Skin of body (tissue), 2 donors: ENCODE data around the gene SPATA31C2. TPM values are rescaled to one million over a fixed set of nuclear protein-coding genes. Genes with fewer than 3 reads are reported as not detected.
"Not testable (repeated sequence)": the region's sequence is repeated elsewhere in the genome, so short reads cannot be mapped to it uniquely, and the experiment has no call there.

Source experiments
- DNase-seq: peaks from one replicate; lab custom pipeline; 2025; lab: John Stamatoyannopoulos, UW
- total RNA-seq: library from RNA; depleted of rRNA; stranded (reverse); fragments of >200 nt; gene quantifications from one replicate; pipeline ENCODE4 v1.2.3, GENCODE V29; 2014

The SPATA31C2 gene
- not detected for total RNA-seq

- DNase-seq: not testable (repeated sequence)
Observed at GRCh38 chr9:88138375-88138774, at the start of gene SPATA31C2. SPATA31C2 (minus strand) TSS chr9:88138475; CDS start chr9:88138446, 29 bp downstream.

- peak; percentile 42 for DNase-seq
Observed at GRCh38 chr9:88187631-88188030, 49.4 kb upstream of the SPATA31C2 start.

GRCh38 chr9:88186495-88187110, 48.3 kb upstream of the SPATA31C2 start:
- no peak for DNase-seq

- DNase-seq: no peak
Observed at GRCh38 chr9:88184976-88185375, 46.7 kb upstream of the SPATA31C2 start.

- DNase-seq: no peak
Observed at GRCh38 chr9:88183798-88184495, 45.7 kb upstream of the SPATA31C2 start.

- DNase-seq: no peak
Observed at GRCh38 chr9:88182501-88182900, 44.2 kb upstream of the SPATA31C2 start.

- no peak for DNase-seq
Observed at GRCh38 chr9:88180081-88180765, 41.9 kb upstream of the SPATA31C2 start.

GRCh38 chr9:88179062-88179521, 40.8 kb upstream of the SPATA31C2 start:
- DNase-seq: no peak

- DNase-seq: no peak
Observed at GRCh38 chr9:88178641-88179040, 40.4 kb upstream of the SPATA31C2 start.

- DNase-seq: no peak
Observed at GRCh38 chr9:88177371-88177770, 39.1 kb upstream of the SPATA31C2 start.

GRCh38 chr9:88174324-88174723, 36.0 kb upstream of the SPATA31C2 start:
- DNase-seq: no peak

GRCh38 chr9:88173378-88173999, 35.2 kb upstream of the SPATA31C2 start:
- DNase-seq: no peak

GRCh38 chr9:88169700-88170099, 31.4 kb upstream of the SPATA31C2 start:
- no peak for DNase-seq

- DNase-seq: no peak
Observed at GRCh38 chr9:88168564-88168963, 30.3 kb upstream of the SPATA31C2 start.

- no peak for DNase-seq
Observed at GRCh38 chr9:88166660-88167059, 28.4 kb upstream of the SPATA31C2 start.

- DNase-seq: no peak
Observed at GRCh38 chr9:88164850-88165249, 26.6 kb upstream of the SPATA31C2 start.

GRCh38 chr9:88161144-88161543, 22.9 kb upstream of the SPATA31C2 start:
- no peak for DNase-seq

GRCh38 chr9:88143957-88144625, 5.8 kb upstream of the SPATA31C2 start:
- DNase-seq: no peak

- no peak for DNase-seq
Observed at GRCh38 chr9:88143179-88143578, 4.9 kb upstream of the SPATA31C2 start.

GRCh38 chr9:88133552-88133951, 4.7 kb downstream of the SPATA31C2 start:
- not testable (repeated sequence) for DNase-seq

- DNase-seq: not testable (repeated sequence)
Observed at GRCh38 chr9:88129556-88129955, 8.7 kb downstream of the SPATA31C2 start.
